NCI-H2107 (cell line): Measurements from ENCODE around the gene XRCC2.
"Not testable (repeated sequence)": the region's sequence is repeated elsewhere in the genome, so short reads cannot be mapped to it uniquely, and the experiment has no call there.

Source experiments
- DNase-seq: peaks from one replicate; lab custom pipeline; 2025; lab: John Stamatoyannopoulos, UW

XRCC2 gene

GRCh38 chr7:152663931-152664330, 12.0 kb downstream of the XRCC2 start:
- DNase-seq = no peak

GRCh38 chr7:152663148-152663740, 12.7 kb downstream of the XRCC2 start:
- DNase-seq = no peak

DNA sequence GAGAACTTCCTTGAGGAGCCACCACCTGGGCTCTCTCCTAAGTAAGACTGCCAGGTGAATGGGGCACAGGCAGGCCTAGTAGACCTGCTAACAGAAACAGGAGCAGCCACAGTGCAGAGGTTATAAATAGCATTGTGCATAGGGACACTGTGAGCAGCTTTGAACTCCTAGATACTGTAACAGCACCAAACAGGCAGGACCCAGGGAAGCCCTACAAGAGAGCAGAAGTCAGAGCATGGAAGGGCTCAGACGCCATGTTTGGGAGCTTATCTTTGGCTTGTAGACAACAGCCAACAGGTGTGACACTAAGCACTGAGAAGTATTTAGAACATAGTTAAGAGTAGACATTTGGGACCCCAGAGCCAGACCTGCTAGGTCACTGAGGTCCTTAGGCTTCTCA, 14.5 kb downstream of the XRCC2 start:
- DNase-seq = no peak

DNA sequence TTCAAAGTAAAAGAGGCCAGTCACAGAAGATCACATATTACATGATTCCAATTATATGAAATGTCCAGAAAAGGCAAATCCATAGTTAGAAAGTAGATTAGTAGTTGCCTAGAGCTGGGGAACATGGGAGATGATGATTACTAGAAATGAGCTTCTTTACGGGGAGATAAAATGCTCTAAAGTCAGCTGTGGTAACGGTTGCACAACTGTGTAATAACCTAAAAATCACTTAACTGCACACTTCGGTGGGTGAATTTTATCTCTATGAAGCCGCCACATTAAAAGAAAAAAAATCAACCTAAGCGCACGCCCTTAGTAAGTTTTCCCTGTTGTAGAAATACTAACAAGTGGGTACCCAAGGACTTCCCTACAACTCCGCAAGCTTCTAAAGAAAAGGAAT, 15.9 kb downstream of the XRCC2 start:
- DNase-seq = no peak

GRCh38 chr7:152654971-152655370, 21.0 kb downstream of the XRCC2 start:
- no peak for DNase-seq

DNA sequence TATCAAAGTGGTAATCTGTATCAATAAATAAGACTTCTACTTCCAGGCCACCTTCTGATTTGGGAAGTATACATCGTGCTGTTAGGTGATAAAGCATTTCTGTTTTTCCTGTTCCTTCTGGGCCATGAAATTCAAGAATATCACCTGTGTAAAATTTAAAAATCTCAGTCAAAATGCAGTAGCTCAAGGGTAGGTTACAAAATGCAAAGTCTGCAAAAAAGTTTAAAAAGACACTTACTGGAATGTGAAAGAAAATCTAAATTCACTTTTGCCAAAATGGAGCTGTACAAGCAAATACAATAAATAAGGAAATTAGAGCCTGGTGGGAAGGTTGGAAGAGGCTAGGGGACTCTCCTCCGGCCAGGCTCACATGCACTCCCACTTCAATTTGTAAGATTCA, 26.7 kb downstream of the XRCC2 start:
- no peak for DNase-seq

DNA sequence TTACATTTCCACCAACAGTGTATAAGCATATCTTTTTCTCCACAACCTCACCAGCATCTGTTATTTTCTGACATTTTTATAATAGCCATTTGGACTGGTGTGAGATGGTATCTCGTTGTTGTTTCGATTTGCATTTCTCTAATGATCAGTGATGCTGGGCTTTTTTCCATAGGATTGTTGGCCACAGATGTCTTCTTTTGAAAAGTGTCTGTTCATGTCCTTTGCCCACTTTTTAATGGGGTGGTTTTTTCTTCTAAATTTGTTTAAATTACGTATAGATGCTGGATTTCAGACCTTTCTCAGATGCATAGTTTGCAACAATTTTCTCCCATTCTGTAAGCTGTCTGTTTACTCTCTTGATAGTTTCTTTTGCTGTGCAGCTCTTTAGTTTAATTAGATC, 28.9 kb downstream of the XRCC2 start:
- no peak for DNase-seq

DNA sequence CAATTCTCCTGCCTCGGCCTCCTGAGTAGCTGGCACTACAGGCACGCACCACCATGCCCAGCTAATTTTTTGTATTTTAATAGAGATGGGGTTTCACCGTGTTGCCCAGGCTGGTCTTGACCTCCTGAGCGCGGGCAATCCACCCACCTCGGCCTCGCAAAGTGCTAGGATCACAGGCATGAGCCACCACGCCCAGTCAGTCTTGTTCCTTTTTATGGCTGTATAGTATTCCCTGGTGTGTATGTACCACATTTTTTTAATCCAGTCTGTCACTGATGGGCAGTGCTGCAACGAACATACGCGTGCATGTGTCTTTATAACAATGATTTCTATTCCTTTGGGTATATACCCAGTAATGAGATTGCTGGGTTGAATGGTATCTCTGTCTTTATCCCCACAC, 29.4 kb downstream of the XRCC2 start:
- not testable (repeated sequence) for DNase-seq

GRCh38 chr7:152643979-152644559, 31.9 kb downstream of the XRCC2 start:
- no peak for DNase-seq

DNA sequence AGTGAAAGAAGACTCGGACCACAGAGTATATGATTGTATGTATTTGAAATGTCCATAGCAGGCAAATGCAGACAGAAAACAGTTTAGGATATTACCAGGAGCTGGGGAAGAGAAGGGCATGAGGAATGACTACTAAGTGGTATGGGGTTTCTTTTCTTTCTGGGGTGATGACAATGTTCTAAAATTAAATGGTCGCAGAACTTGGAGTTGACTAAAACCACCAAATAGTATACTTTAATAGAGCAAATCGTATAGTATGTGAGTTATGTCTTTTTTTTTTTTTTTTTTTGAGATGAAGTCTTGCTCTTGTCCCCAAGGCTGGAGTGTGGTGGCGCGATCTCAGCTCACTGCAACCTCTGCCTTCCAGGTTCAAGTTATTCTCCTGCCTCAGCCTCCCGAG, 34.6 kb downstream of the XRCC2 start:
- DNase-seq = no peak

GRCh38 chr7:152640829-152641228, 35.1 kb downstream of the XRCC2 start:
- DNase-seq = no peak

DNA sequence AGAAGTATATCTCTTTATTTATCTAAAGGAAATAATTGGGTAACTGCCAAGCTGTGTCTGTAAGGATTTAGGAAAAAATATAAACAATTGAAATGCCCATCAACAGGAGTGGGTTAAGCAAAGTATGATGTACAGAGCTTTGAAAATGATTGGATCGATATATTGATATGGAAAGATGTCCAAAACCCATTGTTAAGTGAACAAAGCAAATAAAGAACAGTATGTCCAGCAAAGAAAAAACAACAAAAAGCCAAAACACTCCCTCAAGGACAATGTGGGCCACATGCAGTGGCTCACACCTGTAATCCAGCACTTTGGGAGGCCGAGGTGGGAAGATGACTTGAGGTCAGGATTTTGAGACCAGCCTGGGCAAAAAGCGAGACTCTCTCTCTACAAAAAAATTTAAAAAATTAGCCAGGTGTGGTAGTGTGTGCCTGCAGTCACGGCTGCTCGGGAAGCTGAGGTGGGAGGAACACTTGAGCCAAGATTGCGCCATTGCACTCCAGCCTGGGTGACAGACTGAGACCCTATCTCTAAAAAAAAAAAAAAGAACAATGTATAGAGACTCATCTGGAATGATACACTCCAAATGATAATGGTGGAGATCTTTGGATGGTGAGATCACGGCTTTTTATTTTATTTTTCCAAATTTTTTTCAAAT, 37.9 kb downstream of the XRCC2 start:
- DNase-seq = no peak

- DNase-seq = no peak
Observed at GRCh38 chr7:152637161-152637560, 38.8 kb downstream of the XRCC2 start.

- no peak for DNase-seq
Observed at GRCh38 chr7:152636441-152636840, 39.5 kb downstream of the XRCC2 start.

DNA sequence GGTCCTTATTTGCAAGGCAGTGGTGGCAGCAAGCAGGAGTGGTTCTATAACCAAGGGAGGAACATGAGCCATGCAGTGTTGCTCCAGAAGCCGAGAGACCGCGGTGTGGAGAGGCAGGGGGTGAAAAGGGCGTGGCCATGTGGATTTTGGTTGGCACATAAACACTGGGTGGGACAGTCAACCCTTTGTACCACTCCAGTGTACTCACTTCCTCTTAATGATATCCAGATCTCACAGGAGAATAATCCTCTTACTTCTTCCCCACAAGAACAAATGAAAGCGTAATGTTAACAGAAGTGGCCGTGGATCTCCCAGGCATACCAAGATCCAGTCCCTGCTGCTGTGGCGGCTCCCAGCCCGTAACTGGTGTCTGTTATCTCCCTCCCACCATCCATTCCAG, 42.4 kb downstream of the XRCC2 start:
- DNase-seq = no peak

GRCh38 chr7:152633072-152633471, 42.9 kb downstream of the XRCC2 start:
- no peak for DNase-seq

DNA sequence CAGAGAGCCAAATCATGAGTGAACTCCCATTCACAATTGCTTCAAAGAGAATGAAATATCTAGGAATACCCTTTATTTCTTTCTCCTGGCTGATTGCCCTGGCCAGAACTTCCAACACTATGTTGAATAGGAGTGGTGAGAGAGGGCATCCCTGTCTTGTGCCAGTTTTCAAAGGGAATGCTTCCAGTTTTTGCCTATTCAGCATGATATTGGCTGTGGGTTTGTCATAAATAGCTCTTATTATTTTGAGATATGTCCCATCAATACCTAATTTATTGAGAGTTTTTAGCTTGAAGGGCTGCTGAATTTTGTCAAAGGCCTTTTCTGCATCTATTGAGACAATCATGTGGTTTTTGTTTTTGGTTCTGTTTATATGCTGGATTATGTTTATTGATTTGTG, 47.2 kb downstream of the XRCC2 start:
- DNase-seq = not testable (repeated sequence)

DNA sequence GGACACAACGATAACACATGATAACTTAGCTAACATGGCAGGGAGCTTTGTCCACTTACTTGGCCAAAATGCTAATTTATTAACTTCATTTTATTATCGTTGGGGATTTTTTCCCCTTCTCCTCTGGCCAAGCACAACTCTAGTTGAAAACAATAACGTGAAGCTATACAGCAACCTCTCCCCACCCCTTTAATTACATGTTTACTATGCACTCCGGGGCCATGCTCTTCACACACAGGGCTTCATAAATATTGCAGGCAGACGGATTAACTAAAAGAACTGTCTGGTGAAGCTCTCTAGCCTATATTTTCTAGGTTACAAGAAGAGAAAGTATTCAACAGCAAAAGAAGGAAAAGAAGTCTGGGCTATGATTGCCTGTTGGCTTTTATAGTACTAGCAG, 51.7 kb downstream of the XRCC2 start:
- DNase-seq = no peak

DNA sequence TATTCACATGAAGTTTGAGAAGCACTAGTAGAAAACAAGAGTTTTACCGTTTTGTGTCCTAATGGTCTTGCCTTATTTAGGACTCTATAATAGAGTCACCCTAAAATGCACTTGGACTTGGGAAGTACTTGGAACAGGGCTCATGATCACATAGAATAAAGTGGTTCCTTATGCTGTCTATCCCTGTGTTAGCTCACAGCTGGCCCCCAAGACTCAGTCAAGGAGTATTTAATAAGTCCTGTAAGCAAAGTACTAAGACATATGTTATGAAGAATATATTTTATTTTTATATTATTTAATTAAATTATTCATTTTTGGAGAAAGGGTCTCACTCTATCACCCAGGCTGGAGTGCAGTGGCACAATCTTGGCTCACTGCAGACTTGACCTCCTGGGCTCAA, 54.5 kb downstream of the XRCC2 start:
- no peak for DNase-seq

DNA sequence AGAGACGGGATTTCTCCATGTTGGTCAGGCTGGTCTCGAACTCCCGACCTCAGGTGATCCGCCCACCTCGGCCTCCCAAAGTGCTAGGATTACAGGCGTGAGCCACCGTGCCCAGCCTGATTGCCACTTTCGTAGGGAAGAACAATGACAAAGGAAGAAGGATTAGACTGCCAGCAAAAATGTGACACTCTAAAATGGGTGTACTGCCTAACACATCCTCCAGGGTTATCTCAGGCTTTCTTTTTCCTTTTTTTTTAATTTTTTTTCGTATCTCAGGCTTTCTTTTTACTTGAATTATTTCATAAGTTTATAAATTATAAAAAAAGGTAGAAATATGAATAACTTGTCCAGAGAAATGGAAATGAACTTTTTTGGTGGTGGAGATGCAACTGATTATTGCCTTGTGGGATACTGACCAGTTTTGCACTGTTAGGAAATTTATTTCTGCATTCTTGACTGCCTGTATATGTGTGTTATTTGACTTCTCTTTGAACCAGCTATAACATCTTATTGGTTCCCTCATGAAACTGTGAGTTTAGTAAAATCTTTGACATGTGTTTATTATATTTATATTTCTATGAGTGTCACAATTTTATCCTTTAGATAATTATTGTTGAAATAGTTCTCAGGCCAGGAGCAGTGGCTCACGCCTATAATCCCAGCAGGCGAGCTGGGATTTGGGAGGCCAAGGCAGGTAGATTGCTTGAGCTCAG, 56.8 kb downstream of the XRCC2 start:
- DNase-seq = no peak

DNA sequence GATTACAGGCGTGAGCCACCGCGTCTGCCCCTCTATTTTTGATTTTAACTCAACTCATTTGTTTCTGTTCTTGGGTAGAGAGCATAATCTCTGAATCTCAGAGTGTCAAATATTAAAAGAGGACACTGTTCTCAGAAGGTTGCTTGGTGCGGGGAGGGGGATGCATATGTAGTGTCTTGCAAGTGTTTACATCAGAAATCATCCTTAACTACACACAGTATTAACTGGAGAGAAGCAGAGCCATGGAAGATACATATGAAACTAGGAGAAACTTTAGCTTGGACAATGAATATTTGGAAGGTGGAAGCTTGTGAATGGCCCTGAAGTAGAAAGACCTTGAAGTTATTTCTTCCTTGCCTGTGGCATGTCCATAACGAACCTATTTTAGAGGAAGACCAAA, 57.5 kb downstream of the XRCC2 start:
- no peak for DNase-seq

DNA sequence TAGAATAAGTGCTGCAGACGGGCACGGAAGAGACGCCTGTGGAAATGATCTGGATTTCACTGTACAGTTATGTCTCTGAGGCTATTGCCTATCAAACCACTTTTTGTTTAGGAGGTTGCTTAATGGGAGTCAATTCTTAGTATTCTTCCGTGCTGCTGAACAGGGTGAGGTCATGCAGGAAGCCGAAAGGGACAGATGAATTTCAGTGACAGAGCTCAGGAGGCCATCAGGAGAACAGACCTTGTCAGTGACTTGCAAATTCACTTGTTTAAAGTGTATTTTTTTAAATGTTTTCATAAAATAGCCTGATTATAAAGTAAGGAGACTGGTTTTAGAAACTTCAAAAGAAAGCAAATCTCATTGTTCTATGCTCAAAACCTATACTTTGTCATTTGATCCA, 58.9 kb downstream of the XRCC2 start:
- DNase-seq = no peak

- peak; percentile 49 for DNase-seq
Observed at GRCh38 chr7:152615031-152615741, 60.8 kb downstream of the XRCC2 start.
